GM19025 (cell line): Measurements from ENCODE around the gene ZCCHC9.

ENCODE experiments used
- ATAC-seq: cut with Tn5 transposase; IDR thresholded peaks from one replicate; pipeline ENCODE4 v1.9.1; 2021; ENCODE audit warnings: mild to moderate bottlenecking, low read depth, moderate library complexity; ENCODE audit not compliant: unreplicated experiment

Gene ZCCHC9

GRCh38 chr5:81354093-81354492, 52.7 kb downstream of the ZCCHC9 start:
- ATAC-seq: no peak

- ATAC-seq: no peak
Observed at GRCh38 chr5:81355291-81356251, 54.2 kb downstream of the ZCCHC9 start.

GRCh38 chr5:81359108-81359507, 57.7 kb downstream of the ZCCHC9 start:
- ATAC-seq: no peak

- ATAC-seq: no peak
Observed at GRCh38 chr5:81359881-81360280, 58.5 kb downstream of the ZCCHC9 start.

GRCh38 chr5:81360640-81361039, 59.3 kb downstream of the ZCCHC9 start:
- ATAC-seq: no peak

- ATAC-seq: no peak
Observed at GRCh38 chr5:81361600-81361999, 60.2 kb downstream of the ZCCHC9 start.
